T-helper 1 cell treated with Interleukin-12 subunit alpha and Interleukin-12 subunit beta and Interleukin-4 antibody, amounts not matched to agents 30 μg/mL and 1 μg/mL, for 36 hours (primary cell): Measurements from ENCODE around the gene THSD4.

Experiments used
- H3K27ac Mint-ChIP-seq: one replicate; pipeline ENCODE4 v1.8.0; 2021; ENCODE audit warnings: mild to moderate bottlenecking, mixed read lengths
- H3K27me3 Mint-ChIP-seq: one replicate; pipeline ENCODE4 v1.8.0; 2021; ENCODE audit warnings: low read depth, mixed read lengths
- H3K36me3 Mint-ChIP-seq: one replicate; pipeline ENCODE4 v1.8.0; 2021; ENCODE audit warnings: low read depth, mixed read lengths
- H3K4me1 Mint-ChIP-seq: one replicate; pipeline ENCODE4 v1.8.0; 2021; ENCODE audit warnings: low read depth, mixed read lengths
- H3K4me3 Mint-ChIP-seq: one replicate; pipeline ENCODE4 v1.8.0; 2021; ENCODE audit warnings: mild to moderate bottlenecking, moderate library complexity, mixed read lengths
- H3K9me3 Mint-ChIP-seq: one replicate; pipeline ENCODE4 v1.8.0; 2021; ENCODE audit warnings: mixed read lengths

THSD4 gene

GRCh38 chr15:71114887-71115566 lies at the start of gene THSD4:
TSS of gene THSD4 (plus strand) at chr15:71115471.
- Mint-ChIP-seq H3K36me3 (peaks cover 1% of the 10 kb centered on the region), H3K4me3 (peak within 1 kb of the TSS; percentile 69), H3K27me3 (peaks cover 45% of the 10 kb centered on the region), H3K4me1 (peaks cover 7% of the 10 kb centered on the region), H3K9me3 (no peaks in the 10 kb centered on the region), H3K27ac (no peak within 1 kb of the TSS)

- Mint-ChIP-seq H3K9me3 (no peaks in the 10 kb centered on the region), H3K4me3 (no peak overlapping the region), H3K36me3 (no peaks in the 10 kb centered on the region), H3K27ac (no peak overlapping the region), H3K27me3 (no peaks in the 10 kb centered on the region), H3K4me1 (no peaks in the 10 kb centered on the region)
Measured at GRCh38 chr15:71066983-71067382, 48.3 kb upstream of the THSD4 start.

- Mint-ChIP-seq H3K27me3 (no peaks in the 10 kb centered on the region), H3K9me3 (no peaks in the 10 kb centered on the region)
Measured at GRCh38 chr15:71069693-71070092, 45.6 kb upstream of the THSD4 start.

GRCh38 chr15:71071529-71071928 lies 43.7 kb upstream of the THSD4 start:
- Mint-ChIP-seq H3K4me1 (no peaks in the 10 kb centered on the region), H3K9me3 (no peaks in the 10 kb centered on the region), H3K27me3 (no peaks in the 10 kb centered on the region), H3K4me3 (no peak overlapping the region), H3K36me3 (no peaks in the 10 kb centered on the region), H3K27ac (no peak overlapping the region)

More at GRCh38 chr15:71069693-71070092, 45.6 kb upstream of the THSD4 start:
- Mint-ChIP-seq H3K36me3 (no peaks in the 10 kb centered on the region), H3K4me1 (no peaks in the 10 kb centered on the region), H3K4me3 (no peak overlapping the region), H3K27ac (no peak overlapping the region)

GRCh38 chr15:71072423-71072822 lies 42.8 kb upstream of the THSD4 start:
- no peaks in the 10 kb centered on the region for H3K4me1 Mint-ChIP-seq
- no peak overlapping the region for H3K27ac Mint-ChIP-seq
- H3K27me3 Mint-ChIP-seq = no peaks in the 10 kb centered on the region
- no peak overlapping the region for H3K4me3 Mint-ChIP-seq
- H3K9me3 Mint-ChIP-seq = no peaks in the 10 kb centered on the region
- H3K36me3 Mint-ChIP-seq = no peaks in the 10 kb centered on the region

GRCh38 chr15:71078506-71079207 lies 36.6 kb upstream of the THSD4 start:
- Mint-ChIP-seq H3K9me3 (peaks cover 4% of the 10 kb centered on the region), H3K4me3 (no peak overlapping the region), H3K27ac (no peak overlapping the region), H3K4me1 (no peaks in the 10 kb centered on the region), H3K36me3 (no peaks in the 10 kb centered on the region), H3K27me3 (no peaks in the 10 kb centered on the region)

GRCh38 chr15:71079208-71080044 lies 35.8 kb upstream of the THSD4 start:
- no peak overlapping the region for H3K4me3 Mint-ChIP-seq
- no peaks in the 10 kb centered on the region for H3K4me1 Mint-ChIP-seq
- H3K36me3 Mint-ChIP-seq = no peaks in the 10 kb centered on the region
- no peaks in the 10 kb centered on the region for H3K27me3 Mint-ChIP-seq
- H3K9me3 Mint-ChIP-seq = peaks cover 4% of the 10 kb centered on the region
- H3K27ac Mint-ChIP-seq = no peak overlapping the region

GRCh38 chr15:71080166-71080565 lies 35.1 kb upstream of the THSD4 start:
- Mint-ChIP-seq H3K9me3 (peaks cover 4% of the 10 kb centered on the region), H3K4me3 (no peak overlapping the region), H3K27ac (no peak overlapping the region), H3K4me1 (no peaks in the 10 kb centered on the region), H3K27me3 (no peaks in the 10 kb centered on the region), H3K36me3 (no peaks in the 10 kb centered on the region)

- no peaks in the 10 kb centered on the region for H3K36me3 Mint-ChIP-seq
- H3K4me1 Mint-ChIP-seq = no peaks in the 10 kb centered on the region
- H3K9me3 Mint-ChIP-seq = peaks cover 4% of the 10 kb centered on the region
- H3K4me3 Mint-ChIP-seq = no peak overlapping the region
- no peaks in the 10 kb centered on the region for H3K27me3 Mint-ChIP-seq
- no peak overlapping the region for H3K27ac Mint-ChIP-seq
Measured at GRCh38 chr15:71080705-71081104, 34.6 kb upstream of the THSD4 start.

- Mint-ChIP-seq H3K4me3 (no peak overlapping the region), H3K27ac (no peak overlapping the region)
Measured at GRCh38 chr15:71082803-71083202, 32.5 kb upstream of the THSD4 start.

GRCh38 chr15:71083349-71083748 lies 31.9 kb upstream of the THSD4 start:
- peaks cover 3% of the 10 kb centered on the region for H3K9me3 Mint-ChIP-seq
- H3K36me3 Mint-ChIP-seq = no peaks in the 10 kb centered on the region
- H3K4me3 Mint-ChIP-seq = no peak overlapping the region
- no peaks in the 10 kb centered on the region for H3K27me3 Mint-ChIP-seq
- H3K4me1 Mint-ChIP-seq = no peaks in the 10 kb centered on the region
- H3K27ac Mint-ChIP-seq = no peak overlapping the region

More at GRCh38 chr15:71082803-71083202, 32.5 kb upstream of the THSD4 start:
- no peaks in the 10 kb centered on the region for H3K36me3 Mint-ChIP-seq
- no peaks in the 10 kb centered on the region for H3K27me3 Mint-ChIP-seq
- peaks cover 4% of the 10 kb centered on the region for H3K9me3 Mint-ChIP-seq
- no peaks in the 10 kb centered on the region for H3K4me1 Mint-ChIP-seq

- Mint-ChIP-seq H3K36me3 (no peaks in the 10 kb centered on the region), H3K27me3 (no peaks in the 10 kb centered on the region), H3K4me1 (no peaks in the 10 kb centered on the region), H3K9me3 (no peaks in the 10 kb centered on the region), H3K27ac (no peak overlapping the region), H3K4me3 (no peak overlapping the region)
Measured at GRCh38 chr15:71084264-71084663, 31.0 kb upstream of the THSD4 start.

- no peaks in the 10 kb centered on the region for H3K9me3 Mint-ChIP-seq
- no peak overlapping the region for H3K27ac Mint-ChIP-seq
- H3K27me3 Mint-ChIP-seq = no peaks in the 10 kb centered on the region
Measured at GRCh38 chr15:71085809-71086208, 29.5 kb upstream of the THSD4 start.

GRCh38 chr15:71088155-71088554 lies 27.1 kb upstream of the THSD4 start:
- Mint-ChIP-seq H3K9me3 (no peaks in the 10 kb centered on the region), H3K27ac (no peak overlapping the region), H3K36me3 (no peaks in the 10 kb centered on the region), H3K4me3 (no peak overlapping the region), H3K4me1 (no peaks in the 10 kb centered on the region), H3K27me3 (no peaks in the 10 kb centered on the region)

More at GRCh38 chr15:71085809-71086208, 29.5 kb upstream of the THSD4 start:
- no peaks in the 10 kb centered on the region for H3K36me3 Mint-ChIP-seq
- H3K4me1 Mint-ChIP-seq = no peaks in the 10 kb centered on the region
- no peak overlapping the region for H3K4me3 Mint-ChIP-seq
